ENCODE data around the gene PDCD2.
"Not testable (repeated sequence)": the region's sequence is repeated elsewhere in the genome, so short reads cannot be mapped to it uniquely, and the experiment has no call there.

The PDCD2 gene

GRCh38 chr6:170542031-170542719 lies 42.3 kb downstream of the PDCD2 start:
- DNase-seq (ENCODE audit: insufficient read length), result no peak
- no peak for FAIRE-seq
- TF ChIP-seq POLR2A (IDR thresholded peaks at IDR 0.05; ENCODE audit: low read depth, low read length) (no peak), POLR2AphosphoS5 (IDR thresholded peaks at IDR 0.05; ENCODE audit: low read depth, low read length) (no peak), TAF1 (IDR thresholded peaks at IDR 0.05; ENCODE audit: borderline replicate concordance, low read depth, low read length) (no peak)

- TF ChIP-seq POLR2A (IDR thresholded peaks at IDR 0.05; ENCODE audit: low read depth, low read length) (no peak), POLR2AphosphoS5 (IDR thresholded peaks at IDR 0.05; ENCODE audit: low read depth, low read length) (no peak), TAF1 (IDR thresholded peaks at IDR 0.05; ENCODE audit: borderline replicate concordance, low read depth, low read length) (no peak)
- FAIRE-seq, result no peak
- DNase-seq (ENCODE audit: insufficient read length), result no peak
Observed at GRCh38 chr6:170537329-170537728, 47.1 kb downstream of the PDCD2 start.

- TF ChIP-seq POLR2AphosphoS5 (IDR thresholded peaks at IDR 0.05; ENCODE audit: low read depth, low read length) (no peak), POLR2A (IDR thresholded peaks at IDR 0.05; ENCODE audit: low read depth, low read length) (no peak), TAF1 (IDR thresholded peaks at IDR 0.05; ENCODE audit: borderline replicate concordance, low read depth, low read length) (no peak)
- DNase-seq (ENCODE audit: insufficient read length) (no peak), FAIRE-seq (no peak)
Observed at GRCh38 chr6:170536671-170537070, 47.8 kb downstream of the PDCD2 start.

GRCh38 chr6:170535004-170535403 lies 49.4 kb downstream of the PDCD2 start:
- FAIRE-seq, result no peak

DNA sequence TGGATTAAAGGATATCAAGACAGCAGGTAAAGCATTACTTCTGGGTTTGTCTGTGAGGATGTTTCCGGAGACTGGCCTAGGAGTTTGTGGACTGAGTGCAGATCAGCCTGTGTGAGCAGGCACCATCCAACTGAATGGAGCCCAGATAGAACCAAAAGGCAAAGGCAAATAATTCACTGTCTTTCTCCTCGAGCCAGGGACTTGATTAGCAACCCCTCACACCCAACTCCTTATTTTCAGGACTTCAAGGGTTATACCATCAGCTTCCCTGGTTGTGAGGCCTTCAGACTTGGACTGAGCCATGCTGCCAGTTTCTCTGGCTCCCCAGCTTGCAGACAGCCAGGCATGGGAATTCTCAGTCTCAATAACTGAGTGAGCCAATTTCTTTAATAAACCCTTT lies 50.6 kb downstream of the PDCD2 start:
- TF ChIP-seq TAF1 (IDR thresholded peaks at IDR 0.05; ENCODE audit: borderline replicate concordance, low read depth, low read length), result no peak
- peak; percentile 65; the same call in 1 of the 2 replicates for TF ChIP-seq POLR2AphosphoS5 (IDR thresholded peaks at IDR 0.05; ENCODE audit: low read depth, low read length)
- FAIRE-seq (no peak), DNase-seq (ENCODE audit: insufficient read length) (no peak)

More at GRCh38 chr6:170535004-170535403, 49.4 kb downstream of the PDCD2 start:
- TF ChIP-seq POLR2A (IDR thresholded peaks at IDR 0.05; ENCODE audit: low read depth, low read length), result no peak
- TF ChIP-seq TAF1 (IDR thresholded peaks at IDR 0.05; ENCODE audit: borderline replicate concordance, low read depth, low read length), result no peak
- TF ChIP-seq POLR2AphosphoS5 (IDR thresholded peaks at IDR 0.05; ENCODE audit: low read depth, low read length), result no peak
- DNase-seq (ENCODE audit: insufficient read length), result no peak

DNA sequence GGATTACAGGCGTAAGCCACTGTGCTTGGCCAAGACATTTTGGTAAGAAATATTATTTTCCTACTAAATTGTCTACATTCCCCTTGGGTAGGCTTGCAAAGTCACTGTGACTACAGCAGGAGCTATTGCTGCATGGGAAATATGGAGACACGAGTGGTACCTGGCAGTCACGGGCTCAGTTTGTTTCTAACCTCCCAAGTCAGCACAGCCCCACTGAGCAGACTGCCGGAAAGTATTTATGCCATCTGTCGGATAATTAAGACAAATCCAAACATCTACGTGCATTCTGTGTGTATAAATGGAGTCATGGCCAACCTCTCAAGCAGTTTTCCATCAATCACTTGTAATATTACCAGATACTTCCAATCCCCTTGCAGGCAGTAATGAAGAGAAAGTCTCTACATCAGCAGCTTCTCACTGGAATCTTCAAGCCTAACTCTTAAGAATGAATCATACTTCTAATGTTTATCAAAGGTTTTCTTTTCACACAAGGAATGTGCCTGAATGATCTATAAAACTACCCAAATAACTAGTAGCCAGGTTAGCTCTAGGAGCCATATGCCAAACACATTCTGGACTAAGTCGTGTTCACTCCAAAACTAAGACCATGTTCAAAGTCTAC lies 51.5 kb downstream of the PDCD2 start:
- TF ChIP-seq POLR2AphosphoS5 (IDR thresholded peaks at IDR 0.05; ENCODE audit: low read depth, low read length) (no peak), POLR2A (IDR thresholded peaks at IDR 0.05; ENCODE audit: low read depth, low read length) (no peak), TAF1 (IDR thresholded peaks at IDR 0.05; ENCODE audit: borderline replicate concordance, low read depth, low read length) (no peak)
- FAIRE-seq (no peak), DNase-seq (ENCODE audit: insufficient read length) (no peak)

GRCh38 chr6:170529839-170530469 lies 54.5 kb downstream of the PDCD2 start:
- TF ChIP-seq POLR2A (IDR thresholded peaks at IDR 0.05; ENCODE audit: low read depth, low read length) (no peak), POLR2AphosphoS5 (IDR thresholded peaks at IDR 0.05; ENCODE audit: low read depth, low read length) (no peak), TAF1 (IDR thresholded peaks at IDR 0.05; ENCODE audit: borderline replicate concordance, low read depth, low read length) (no peak)
- FAIRE-seq, result peak; percentile 58
- peak; percentile 27 for DNase-seq (ENCODE audit: insufficient read length)

DNA sequence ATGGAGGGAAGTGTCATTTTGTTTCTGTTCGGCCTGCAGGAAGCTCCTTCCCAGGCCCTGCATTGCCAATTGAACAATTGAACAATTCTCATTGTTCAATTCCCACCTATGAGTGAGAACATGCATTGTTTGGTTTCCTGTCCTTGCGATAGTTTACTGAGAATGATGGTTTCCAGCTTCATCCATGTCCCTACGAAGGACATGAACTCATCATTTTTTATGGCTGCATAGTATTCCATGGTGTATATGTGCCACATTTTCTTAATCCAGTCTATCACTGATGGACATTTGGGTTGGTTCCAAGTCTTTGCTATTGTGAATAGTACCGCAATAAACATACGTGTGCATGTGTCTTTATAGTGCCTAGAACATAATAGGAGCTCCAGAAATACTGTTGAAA lies 56.4 kb downstream of the PDCD2 start:
- FAIRE-seq, result not testable (repeated sequence)

GRCh38 chr6:170525795-170526194 lies 58.6 kb downstream of the PDCD2 start:
- TF ChIP-seq POLR2A (IDR thresholded peaks at IDR 0.05; ENCODE audit: low read depth, low read length) (no peak), POLR2AphosphoS5 (IDR thresholded peaks at IDR 0.05; ENCODE audit: low read depth, low read length) (no peak), TAF1 (IDR thresholded peaks at IDR 0.05; ENCODE audit: borderline replicate concordance, low read depth, low read length) (no peak)
- FAIRE-seq (no peak), DNase-seq (ENCODE audit: insufficient read length) (no peak)

More for the DNA sequence above, 56.4 kb downstream of the PDCD2 start:
- DNase-seq (ENCODE audit: insufficient read length), result not testable (repeated sequence)
